ENCODE data around the gene CHD2. TPM values are rescaled to one million over a fixed set of nuclear protein-coding genes. Genes with fewer than 3 reads are reported as not detected.
A peak's percentile ranks its signal among the peaks of the same experiment; 100 is the strongest.
"Not testable (repeated sequence)": the region's sequence is repeated elsewhere in the genome, so short reads cannot be mapped to it uniquely, and the experiment has no call there.

The CHD2 gene
- polyA plus RNA-seq, 3 donors from 2014 or later = 24.7 to 77.7 (median 36.9) TPM

DNA sequence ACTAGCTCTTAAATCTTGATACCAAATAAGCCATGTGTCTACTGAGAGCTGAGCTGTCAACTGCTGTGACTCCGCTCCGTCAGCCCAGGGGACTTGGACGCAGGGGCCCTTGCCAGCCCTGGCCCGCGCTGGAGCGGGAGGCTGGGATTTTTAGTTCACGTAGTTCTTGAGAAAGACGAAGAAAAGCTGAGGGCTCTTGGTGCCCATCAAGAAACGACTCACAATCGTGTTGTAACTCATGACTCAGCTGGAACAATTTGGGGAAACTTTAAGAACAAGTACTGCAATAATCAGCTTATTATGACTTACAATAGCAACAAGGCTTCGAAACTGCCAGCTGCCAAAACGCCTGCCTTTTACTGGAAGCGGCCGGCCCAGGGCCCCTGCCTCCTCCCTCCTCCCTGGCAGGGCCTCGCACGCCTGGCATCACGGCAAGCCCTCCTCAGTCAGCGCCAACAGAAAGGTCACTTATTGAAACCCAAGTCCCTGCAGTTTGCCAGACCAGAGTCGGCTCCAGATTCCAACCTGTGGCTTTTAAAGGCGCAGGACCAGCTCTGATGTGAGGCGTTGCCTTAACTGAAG is 128.6 kb downstream of the CHD2 start:
- Mint-ChIP-seq H3K36me3 (peaks cover 9 to 26% (median 10%) of the 10 kb centered on the region in 3 donors), H3K4me3 (no peak overlapping the region), H3K9me3 (no peaks in the 10 kb centered on the region), H3K27ac (peak overlapping the region in 2 of 6 donors; percentile 39 to 65), H3K27me3 (ENCODE audit: low read depth in 3 of 3) (peaks cover 5 to 11% (median 10%) of the 10 kb centered on the region in 3 donors), H3K4me1 (peaks cover 40 to 51% of the 10 kb centered on the region in 2 donors)
- no peak for DNase-seq

DNA sequence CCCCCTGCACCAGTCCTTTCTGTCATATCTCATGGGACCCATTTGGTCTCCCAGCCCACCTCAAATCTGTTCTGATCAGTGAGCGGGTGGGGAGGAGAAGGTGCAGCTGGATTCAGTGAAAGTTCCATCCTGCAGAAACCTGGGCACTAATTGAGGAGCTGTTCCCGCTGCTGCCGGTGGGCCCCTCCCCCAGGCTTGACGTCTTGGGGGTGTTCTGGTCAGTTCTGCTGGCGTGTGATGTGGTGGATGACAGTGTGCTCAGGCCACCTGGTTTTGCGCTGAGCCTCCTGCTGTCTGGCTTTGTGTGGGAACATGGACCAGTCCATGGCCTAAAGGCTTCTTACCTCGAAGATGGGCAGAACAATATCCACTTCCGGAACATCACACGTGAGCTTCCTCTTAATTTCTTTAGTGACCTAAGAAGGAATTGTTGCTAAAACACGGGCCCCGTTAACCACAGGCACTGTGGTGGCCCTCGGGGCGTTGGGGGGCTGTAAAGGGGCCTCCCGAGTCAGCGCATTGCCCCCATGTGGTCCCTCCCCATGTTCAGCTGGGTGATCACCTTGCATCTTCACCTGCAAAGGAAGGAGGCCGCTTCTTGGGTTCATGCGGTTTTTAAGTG is 129.2 kb downstream of the CHD2 start:
- Mint-ChIP-seq H3K4me3 (no peak overlapping the region), H3K27ac (peak overlapping the region in 4 of 6 donors; percentile 24 to 73 (median 56)), H3K36me3 (peaks cover 6 to 22% (median 8%) of the 10 kb centered on the region in 3 donors), H3K4me1 (peaks cover 36 to 45% of the 10 kb centered on the region in 2 donors), H3K9me3 (no peaks in the 10 kb centered on the region), H3K27me3 (ENCODE audit: low read depth in 3 of 3) (peaks cover 5 to 11% (median 10%) of the 10 kb centered on the region in 3 donors)
- DNase-seq = no peak

DNA sequence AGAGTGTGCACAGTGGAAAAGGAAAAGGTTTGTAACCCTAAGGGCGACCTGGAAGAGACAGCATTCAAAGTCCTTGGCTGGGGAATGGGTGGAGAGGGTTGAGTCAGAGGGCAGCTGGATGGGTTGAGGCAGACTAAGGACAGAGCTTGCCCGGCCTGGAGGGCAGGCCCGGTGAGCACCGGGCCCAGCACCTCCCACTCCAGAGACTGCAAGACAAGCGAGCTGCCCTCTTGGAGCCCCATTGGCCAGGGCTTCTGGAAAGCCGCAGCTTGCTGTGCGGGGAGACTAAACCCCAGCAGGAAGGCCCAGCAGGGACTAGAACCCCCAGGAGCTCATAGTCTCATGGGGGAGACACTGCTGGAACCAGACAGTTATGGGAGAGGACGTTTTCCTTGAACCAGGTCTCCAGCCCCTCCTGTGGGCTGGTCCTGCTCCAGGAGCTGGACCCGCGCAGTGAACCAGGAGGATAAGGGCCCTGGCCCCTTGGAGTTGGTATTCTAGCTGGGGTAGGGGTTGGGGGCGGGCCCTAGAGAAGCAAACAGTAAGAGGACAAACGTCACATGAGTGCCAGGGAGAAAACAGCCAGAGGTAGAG is 129.8 kb downstream of the CHD2 start:
- Mint-ChIP-seq H3K27me3 (ENCODE audit: low read depth in 3 of 3) (peaks cover 2 to 11% (median 7%) of the 10 kb centered on the region in 3 donors), H3K4me1 (peaks cover 30 to 39% of the 10 kb centered on the region in 2 donors), H3K4me3 (no peak overlapping the region), H3K36me3 (peaks cover 0 to 16% (median 2%) of the 10 kb centered on the region in 3 donors), H3K27ac (peak overlapping the region in 3 of 6 donors; percentile 24 to 73 (median 55)), H3K9me3 (no peaks in the 10 kb centered on the region)
- no peak for DNase-seq

DNA sequence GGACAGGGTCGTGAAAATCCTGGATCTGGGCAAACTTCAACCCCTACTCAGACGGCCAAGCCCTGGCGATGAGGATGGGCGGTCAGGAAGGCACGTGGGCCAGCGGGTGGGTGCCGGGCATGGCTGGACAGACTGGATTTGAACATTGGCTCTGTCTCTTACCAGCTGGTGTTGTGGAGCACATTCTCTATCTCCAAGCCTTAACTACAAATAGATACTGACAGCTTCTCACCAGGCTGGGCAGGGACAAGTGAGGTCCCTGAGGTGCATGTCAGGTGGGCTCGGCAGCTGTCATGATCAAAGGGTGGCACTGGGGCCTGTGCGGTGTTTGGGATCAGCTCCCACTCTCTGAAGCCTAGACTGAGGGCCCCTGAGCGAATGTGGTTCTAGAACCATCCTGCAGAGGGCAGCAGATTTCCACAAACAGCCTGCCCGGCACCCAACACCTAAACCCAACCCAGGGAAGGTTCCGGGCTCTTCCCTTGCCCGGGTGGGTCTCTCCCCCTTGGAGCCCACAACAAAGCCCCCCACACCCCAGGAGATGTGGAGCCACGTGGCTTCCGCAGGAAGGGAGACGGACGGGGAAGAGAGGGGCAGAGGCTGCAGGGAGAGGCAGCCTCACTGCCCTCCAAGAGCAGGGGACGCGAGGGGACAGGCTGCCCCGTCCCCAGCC is 130.4 kb downstream of the CHD2 start:
- H3K4me1 Mint-ChIP-seq = peaks cover 25 to 33% of the 10 kb centered on the region in 2 donors
- H3K27ac Mint-ChIP-seq = peak overlapping the region in 3 of 6 donors; percentile 11 to 73 (median 30)
- H3K4me3 Mint-ChIP-seq = no peak overlapping the region
- no peaks in the 10 kb centered on the region for H3K9me3 Mint-ChIP-seq
- H3K36me3 Mint-ChIP-seq = peaks cover 0 to 11% (median 0%) of the 10 kb centered on the region in 3 donors
- peak; percentile 53 to 67 (median 62) for DNase-seq
- peaks cover 2 to 11% (median 7%) of the 10 kb centered on the region in 3 donors for H3K27me3 Mint-ChIP-seq (ENCODE audit: low read depth in 3 of 3)

DNA sequence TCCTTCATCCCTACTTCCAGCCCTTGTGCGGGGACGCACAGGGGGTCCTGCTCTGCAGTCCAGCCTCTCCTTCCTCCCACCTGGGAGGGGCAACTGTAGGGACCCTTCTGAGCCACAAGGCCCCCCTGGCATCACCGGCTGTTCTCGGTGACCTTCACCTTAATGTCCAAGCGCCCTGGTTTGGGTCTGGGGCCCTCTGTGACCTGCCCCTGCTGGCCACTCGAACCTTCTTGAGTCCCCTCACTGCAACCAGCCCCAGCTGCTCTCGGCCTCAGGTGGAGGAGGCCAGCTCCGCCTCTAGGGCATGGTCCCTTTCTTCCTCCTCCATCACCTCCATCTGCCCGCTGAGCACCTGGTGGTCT is 131.0 kb downstream of the CHD2 start:
- DNase-seq = no peak
- H3K27ac Mint-ChIP-seq = no peak overlapping the region
- H3K27me3 Mint-ChIP-seq (ENCODE audit: low read depth in 3 of 3) = peaks cover 4 to 11% (median 6%) of the 10 kb centered on the region in 3 donors
- no peaks in the 10 kb centered on the region for H3K9me3 Mint-ChIP-seq
- peaks cover 25 to 33% of the 10 kb centered on the region in 2 donors for H3K4me1 Mint-ChIP-seq
- no peak overlapping the region for H3K4me3 Mint-ChIP-seq
- peaks cover 0 to 8% (median 0%) of the 10 kb centered on the region in 3 donors for H3K36me3 Mint-ChIP-seq

DNA sequence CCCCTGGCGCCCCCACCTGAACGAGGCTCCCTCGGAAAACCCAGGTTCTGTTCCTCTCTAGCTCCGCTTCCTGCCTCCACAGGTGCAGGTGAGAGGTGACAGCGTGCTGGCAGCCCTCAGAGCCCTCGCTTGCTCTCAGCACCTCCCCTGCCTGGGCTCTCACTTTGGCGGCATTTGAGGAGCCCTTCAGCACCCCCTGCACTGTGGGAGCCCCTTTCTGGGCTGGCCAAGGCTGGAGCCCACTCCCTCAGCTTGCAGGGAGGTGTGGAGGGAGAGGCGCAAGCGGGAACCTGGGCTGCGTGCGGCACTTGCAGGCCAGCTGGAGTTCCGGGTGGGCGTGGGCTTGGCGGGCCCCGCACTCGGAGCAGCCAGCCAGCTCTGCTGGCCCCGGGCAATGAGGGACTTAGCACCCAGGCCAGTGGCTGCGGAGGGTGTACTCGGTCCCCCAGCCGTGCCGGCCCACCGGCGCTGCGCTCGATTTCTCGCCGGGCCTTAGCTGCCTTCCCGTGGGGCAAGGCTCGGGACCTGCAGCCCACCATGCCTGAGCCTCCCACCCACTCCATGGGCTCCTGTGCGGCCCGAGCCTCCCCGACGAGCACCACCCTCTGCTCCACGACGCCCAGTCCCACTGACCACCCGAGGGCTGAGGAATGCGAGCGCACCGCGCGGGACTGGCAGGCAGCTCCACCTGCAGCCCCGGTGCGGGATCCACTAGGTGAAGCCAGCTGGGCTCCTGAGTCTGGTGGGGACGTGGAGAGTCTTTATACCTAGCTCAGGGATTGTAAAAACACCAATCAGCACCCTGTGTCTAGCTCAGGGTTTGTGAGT is 131.6 kb downstream of the CHD2 start:
- DNase-seq = not testable (repeated sequence)
- peaks cover 19 to 28% of the 10 kb centered on the region in 2 donors for H3K4me1 Mint-ChIP-seq

DNA sequence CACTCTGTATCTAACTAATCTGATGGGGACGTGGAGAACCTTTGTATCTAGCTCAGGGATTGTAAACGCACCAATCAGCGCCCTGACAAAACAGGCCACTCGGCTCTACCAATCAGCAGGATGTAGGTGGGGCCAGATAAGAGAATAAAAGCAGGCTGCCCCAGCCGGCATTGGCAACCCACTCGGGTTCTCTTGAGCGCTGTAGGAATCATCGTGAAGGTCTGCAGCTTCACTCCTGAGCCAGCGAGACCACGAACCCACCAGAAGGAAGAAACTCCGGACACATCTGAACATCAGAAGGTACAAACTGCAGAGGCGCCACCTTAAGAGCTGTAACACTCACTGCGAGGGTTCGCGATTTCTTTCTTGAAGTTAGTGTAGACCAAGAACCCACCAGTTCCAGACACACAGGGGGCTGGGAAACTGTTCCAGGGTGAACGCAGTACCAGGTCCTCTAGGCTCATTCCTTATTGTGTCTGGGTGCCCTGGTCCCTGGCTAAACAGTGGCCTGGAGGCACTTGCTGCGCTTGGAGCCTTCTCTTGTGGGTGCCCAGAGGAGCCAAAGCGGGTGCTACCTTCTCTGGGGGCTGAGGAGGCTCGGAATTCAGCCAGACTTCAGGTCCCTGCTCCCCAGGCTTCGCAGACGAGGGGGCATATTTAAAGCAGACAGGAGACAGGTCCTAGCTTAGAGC is 132.5 kb downstream of the CHD2 start:
- H3K4me3 Mint-ChIP-seq, H3K36me3 Mint-ChIP-seq, H3K9me3 Mint-ChIP-seq, DNase-seq: not testable (repeated sequence)
- Mint-ChIP-seq H3K27ac (peak overlapping the region in 1 of 6 donors; percentile 37), H3K4me1 (peaks cover 18 to 24% of the 10 kb centered on the region in 2 donors), H3K27me3 (ENCODE audit: low read depth in 3 of 3) (peaks cover 4 to 11% (median 7%) of the 10 kb centered on the region in 3 donors)

More for the DNA sequence above, 131.6 kb downstream of the CHD2 start:
- H3K4me3 Mint-ChIP-seq, H3K9me3 Mint-ChIP-seq, H3K36me3 Mint-ChIP-seq: not testable (repeated sequence)
- H3K27ac Mint-ChIP-seq = peak overlapping the region in 1 of 6 donors; percentile 37
- H3K27me3 Mint-ChIP-seq (ENCODE audit: low read depth in 3 of 3) = peaks cover 4 to 11% (median 7%) of the 10 kb centered on the region in 3 donors

DNA sequence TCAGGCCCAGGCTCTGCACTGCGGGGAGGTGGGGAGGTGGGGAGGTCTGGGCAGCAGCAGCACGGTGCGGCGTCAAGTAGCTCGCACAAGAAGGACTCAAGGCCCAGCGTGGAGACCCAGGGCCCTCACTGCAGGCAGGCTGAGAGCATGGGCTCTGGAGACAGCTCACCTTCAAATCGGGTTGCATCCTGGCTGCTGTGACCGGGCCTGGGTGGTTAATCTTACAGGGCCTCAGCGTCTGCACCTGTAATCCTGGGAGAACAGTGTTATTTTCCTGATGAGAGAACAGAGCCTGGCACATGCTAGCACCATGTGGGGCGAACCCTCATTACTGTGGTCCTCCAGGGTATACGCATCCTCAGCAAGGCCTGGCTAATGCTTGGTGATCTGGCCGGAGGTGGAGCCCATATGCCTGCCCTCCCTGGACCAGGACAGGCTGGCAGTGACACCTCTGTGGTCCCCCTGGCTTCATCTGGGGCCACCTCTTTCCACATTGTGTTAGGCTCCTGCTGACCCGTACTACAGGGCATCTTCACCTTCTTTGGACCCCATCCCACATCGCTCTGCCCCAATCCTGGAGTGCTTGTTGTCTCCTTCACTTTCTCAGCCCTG is 133.4 kb downstream of the CHD2 start:
- H3K36me3 Mint-ChIP-seq = no peaks in the 10 kb centered on the region
- no peak overlapping the region for H3K4me3 Mint-ChIP-seq
- peak overlapping the region in 1 of 6 donors; percentile 40 for H3K27ac Mint-ChIP-seq
- H3K27me3 Mint-ChIP-seq (ENCODE audit: low read depth in 3 of 3) = peaks cover 5 to 8% (median 6%) of the 10 kb centered on the region in 3 donors
- H3K4me1 Mint-ChIP-seq = peaks cover 16 to 24% of the 10 kb centered on the region in 2 donors
- no peak for DNase-seq
- no peaks in the 10 kb centered on the region for H3K9me3 Mint-ChIP-seq

DNA sequence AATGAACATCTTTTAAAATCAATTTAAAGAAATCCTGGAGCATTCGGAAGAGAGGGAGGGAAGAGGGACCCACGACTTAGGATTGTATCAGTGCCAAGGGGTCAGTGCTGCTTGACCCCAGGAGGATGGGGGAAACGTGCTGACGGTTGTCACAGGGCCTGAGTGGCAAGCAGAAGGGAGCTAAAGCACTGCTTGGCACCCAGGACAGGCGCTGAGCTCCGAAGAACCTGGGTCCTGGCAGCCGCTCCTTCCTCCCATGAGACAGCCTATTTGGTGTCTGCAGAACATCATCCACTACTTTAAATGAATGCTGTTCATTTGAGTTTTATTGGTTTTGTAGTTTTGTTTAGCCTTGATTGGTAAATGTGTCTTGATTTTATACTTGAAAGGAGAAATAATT is 134.4 kb downstream of the CHD2 start:
- no peaks in the 10 kb centered on the region for H3K36me3 Mint-ChIP-seq
- H3K27ac Mint-ChIP-seq = no peak overlapping the region
- no peak overlapping the region for H3K4me3 Mint-ChIP-seq
- peaks cover 16 to 21% of the 10 kb centered on the region in 2 donors for H3K4me1 Mint-ChIP-seq
- DNase-seq = no peak
- H3K27me3 Mint-ChIP-seq (ENCODE audit: low read depth in 3 of 3) = peaks cover 4 to 8% (median 5%) of the 10 kb centered on the region in 3 donors
- H3K9me3 Mint-ChIP-seq = no peaks in the 10 kb centered on the region

DNA sequence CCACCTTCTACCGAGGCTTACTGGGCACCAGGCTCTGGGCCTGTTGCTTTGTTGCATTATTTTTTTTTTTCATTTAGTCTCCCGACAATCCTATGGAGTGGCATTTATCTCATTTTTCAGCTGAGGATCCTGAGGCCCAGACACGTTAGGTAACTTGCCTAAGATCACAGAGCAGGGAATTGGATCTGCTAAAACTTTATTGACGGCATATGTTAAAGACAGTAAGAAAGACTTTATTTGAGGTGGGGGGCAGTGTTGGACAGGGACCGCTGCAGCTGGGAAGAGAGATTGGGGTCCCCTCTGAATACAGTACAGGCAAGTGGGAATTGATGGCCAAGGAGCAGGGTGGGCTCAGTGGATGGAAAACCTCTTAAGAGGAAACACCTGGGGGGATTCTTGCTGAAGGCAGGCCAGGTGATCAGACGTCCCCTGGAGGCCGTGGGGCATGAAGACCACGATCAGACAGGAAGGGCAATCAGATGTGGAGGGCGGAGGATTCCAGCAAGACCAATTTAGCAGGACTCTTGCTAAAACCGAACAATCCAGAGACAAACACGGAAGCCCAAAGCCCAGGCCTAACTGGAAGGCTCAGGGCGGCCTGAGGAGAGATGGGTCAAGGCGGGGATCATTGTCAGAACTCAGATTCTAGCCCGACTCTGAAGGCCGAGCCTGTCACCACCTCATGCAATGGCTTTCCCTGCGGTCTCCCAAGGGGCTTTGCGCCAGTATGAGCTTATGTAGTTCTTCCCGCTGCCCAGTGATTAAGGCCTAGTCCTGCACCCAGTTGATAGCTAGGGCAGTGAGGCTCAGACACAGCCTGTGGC is 135.2 kb downstream of the CHD2 start:
- Mint-ChIP-seq H3K27ac (peak overlapping the region in 4 of 6 donors; percentile 12 to 94 (median 53)), H3K4me3 (peak overlapping the region in 1 of 5 donors; percentile 73), H3K36me3 (no peaks in the 10 kb centered on the region)

DNA sequence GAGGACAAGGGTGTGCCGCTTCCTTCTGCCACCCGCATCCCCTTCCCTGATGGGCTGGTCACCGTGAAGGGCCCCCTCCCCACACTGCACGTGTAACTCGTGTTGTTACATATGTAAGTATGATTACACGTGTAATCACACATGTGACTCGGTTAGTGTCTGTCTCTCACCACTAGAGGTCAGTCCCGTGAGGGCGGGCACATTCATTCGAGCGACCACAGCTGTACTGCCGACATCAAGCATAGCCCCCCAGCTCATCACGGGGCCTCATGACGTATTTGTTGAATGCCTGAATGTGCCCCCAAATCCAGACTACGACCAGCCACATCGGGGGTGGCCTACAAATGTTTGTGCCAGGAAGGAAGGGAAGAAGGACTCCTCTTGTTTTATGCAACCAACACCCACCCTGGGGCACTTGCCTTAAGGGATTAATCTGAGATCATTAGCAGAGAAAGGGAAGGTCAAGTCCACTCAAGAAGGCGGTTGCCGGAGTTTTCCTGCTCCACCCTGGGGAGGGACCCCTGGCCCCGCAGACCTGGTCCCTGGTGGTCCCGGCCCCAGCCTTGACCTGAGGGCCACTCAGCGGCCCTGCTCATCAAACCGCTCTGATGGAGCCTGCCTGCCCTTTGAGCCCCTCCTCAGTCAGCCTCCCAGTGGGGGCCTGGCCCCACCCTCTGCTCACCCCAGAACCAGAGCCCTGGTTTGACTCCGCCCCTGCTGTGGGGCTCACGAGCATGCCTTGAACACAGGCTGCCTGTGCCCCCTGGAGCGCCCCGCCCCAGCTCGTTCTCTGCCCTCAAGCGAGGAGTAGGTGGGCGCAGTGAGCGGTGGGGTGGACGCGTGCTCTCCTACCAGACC is 136.1 kb downstream of the CHD2 start:
- Mint-ChIP-seq H3K9me3 (no peaks in the 10 kb centered on the region), H3K36me3 (no peaks in the 10 kb centered on the region), H3K4me3 (peak overlapping the region; percentile 31 to 79 (median 73)), H3K27ac (peak overlapping the region in 4 of 6 donors; percentile 12 to 94 (median 78)), H3K27me3 (ENCODE audit: low read depth in 3 of 3) (peaks cover 2 to 4% (median 4%) of the 10 kb centered on the region in 3 donors), H3K4me1 (peaks cover 7% of the 10 kb centered on the region in 2 donors)
- DNase-seq = peak; percentile 55 to 58 (median 55)

More for the DNA sequence above, 135.2 kb downstream of the CHD2 start:
- H3K9me3 Mint-ChIP-seq = no peaks in the 10 kb centered on the region
- peaks cover 12 to 14% of the 10 kb centered on the region in 2 donors for H3K4me1 Mint-ChIP-seq
- peaks cover 4 to 5% (median 5%) of the 10 kb centered on the region in 3 donors for H3K27me3 Mint-ChIP-seq (ENCODE audit: low read depth in 3 of 3)
- no peak for DNase-seq
